WTC11 (cell line): Measurements from ENCODE around the gene GANAB.
"Not testable (repeated sequence)": the region's sequence is repeated elsewhere in the genome, so short reads cannot be mapped to it uniquely, and the experiment has no call there.

Source experiments
- ATF1 ChIP-seq: sonication (generic); formaldehyde crosslinking; IDR thresholded peaks from 2 replicates; pipeline ENCODE4 v1.8.1; 2023; ENCODE audit warnings: mild to moderate bottlenecking, moderate library complexity, missing genetic modification reagents
- E2F1 ChIP-seq: sonication (generic); formaldehyde crosslinking; IDR thresholded peaks from 2 replicates; pipeline ENCODE4 v1.8.0; 2022; ENCODE audit warnings: mild to moderate bottlenecking, missing genetic modification reagents
- ETV6 ChIP-seq: sonication (generic); formaldehyde crosslinking; IDR thresholded peaks from 2 replicates; pipeline ENCODE4 v1.8.1; 2022; ENCODE audit warnings: mild to moderate bottlenecking, missing genetic modification reagents
- FOXP4 ChIP-seq: sonication (generic); formaldehyde crosslinking; IDR thresholded peaks from 2 replicates; pipeline ENCODE4 v1.8.0; 2022; ENCODE audit warnings: mild to moderate bottlenecking, missing genetic modification reagents
- MYBL2 ChIP-seq: sonication (generic); formaldehyde crosslinking; IDR thresholded peaks from 2 replicates; pipeline ENCODE4 v1.8.1; 2023; ENCODE audit warnings: mild to moderate bottlenecking, moderate library complexity, missing genetic modification reagents
- PRRX2 ChIP-seq: fragments of 250-450 bp; sonication (Bioruptor Pico); IDR thresholded peaks from 2 replicates; pipeline ENCODE4 v1.8.0; 2021; ENCODE audit warnings: mild to moderate bottlenecking
- USF1 ChIP-seq: sonication (generic); formaldehyde crosslinking; IDR thresholded peaks from 2 replicates; pipeline ENCODE4 v1.8.0; 2022; ENCODE audit warnings: mild to moderate bottlenecking, missing genetic modification reagents
- ZNF232 ChIP-seq: sonication (generic); formaldehyde crosslinking; IDR thresholded peaks from 2 replicates; pipeline ENCODE4 v1.8.0; 2022; ENCODE audit warnings: mild to moderate bottlenecking, missing genetic modification reagents
- ZNF263 ChIP-seq: sonication (generic); formaldehyde crosslinking; IDR thresholded peaks from 2 replicates; pipeline ENCODE4 v1.8.1; 2022; ENCODE audit warnings: low read depth, mild to moderate bottlenecking, moderate library complexity, missing genetic modification reagents
- ZNF423 ChIP-seq: fragments of 250-450 bp; sonication (Bioruptor Pico); IDR thresholded peaks from 2 replicates; pipeline ENCODE4 v2.1.2; 2022; ENCODE audit warnings: mild to moderate bottlenecking, moderate library complexity
- TF ChIP-seq, protein P1 (sequence below): fragments of 250-450 bp; sonication (Bioruptor Pico); IDR thresholded peaks from 2 replicates; pipeline ENCODE4 v1.8.0; 2021; ENCODE audit warnings: mild to moderate bottlenecking
- TF ChIP-seq, protein P2 (sequence below): fragments of 200-600 bp; IDR thresholded peaks from 2 replicates; pipeline ENCODE4 v1.8.0; 2022; ENCODE audit warnings: antibody characterized with exemption
- TF ChIP-seq, protein P3 (sequence below): sonication (generic); formaldehyde crosslinking; IDR thresholded peaks from 2 replicates; pipeline ENCODE4 v1.8.1; 2022; ENCODE audit warnings: low read depth, mild to moderate bottlenecking, moderate library complexity, missing genetic modification reagents, borderline replicate concordance
- TF ChIP-seq, protein P4 (sequence below): sonication (generic); formaldehyde crosslinking; conservative IDR thresholded peaks from 2 replicates; pipeline ENCODE4 v1.8.1; 2023; ENCODE audit warnings: mild to moderate bottlenecking, low read depth, missing genetic modification reagents, moderate library complexity

DNA sequence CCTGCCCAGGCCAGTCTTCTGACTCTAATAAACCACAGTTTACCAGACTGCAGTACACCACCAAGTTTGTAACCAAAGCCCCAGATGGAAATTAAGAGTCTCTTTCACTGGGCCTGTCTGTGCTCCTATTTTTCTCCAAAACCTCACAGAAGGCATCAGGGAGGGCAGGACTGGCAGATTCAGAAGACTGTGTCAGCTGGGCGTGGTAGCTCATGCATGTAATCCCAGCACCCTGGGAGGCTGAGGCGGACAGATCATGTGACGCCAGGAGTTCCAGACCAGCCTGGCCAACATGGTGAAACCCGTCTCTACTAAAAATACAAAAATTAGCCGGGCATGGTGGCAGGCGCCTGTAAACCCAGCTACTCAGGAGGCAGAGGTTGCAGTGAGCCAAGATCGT, 61.1 kb downstream of the GANAB start:
- TF ChIP-seq, protein P1, sequence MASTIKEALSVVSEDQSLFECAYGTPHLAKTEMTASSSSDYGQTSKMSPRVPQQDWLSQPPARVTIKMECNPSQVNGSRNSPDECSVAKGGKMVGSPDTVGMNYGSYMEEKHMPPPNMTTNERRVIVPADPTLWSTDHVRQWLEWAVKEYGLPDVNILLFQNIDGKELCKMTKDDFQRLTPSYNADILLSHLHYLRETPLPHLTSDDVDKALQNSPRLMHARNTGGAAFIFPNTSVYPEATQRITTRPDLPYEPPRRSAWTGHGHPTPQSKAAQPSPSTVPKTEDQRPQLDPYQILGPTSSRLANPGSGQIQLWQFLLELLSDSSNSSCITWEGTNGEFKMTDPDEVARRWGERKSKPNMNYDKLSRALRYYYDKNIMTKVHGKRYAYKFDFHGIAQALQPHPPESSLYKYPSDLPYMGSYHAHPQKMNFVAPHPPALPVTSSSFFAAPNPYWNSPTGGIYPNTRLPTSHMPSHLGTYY (CRISPR knock-in tag) = not testable (repeated sequence)
- TF ChIP-seq, protein P2, sequence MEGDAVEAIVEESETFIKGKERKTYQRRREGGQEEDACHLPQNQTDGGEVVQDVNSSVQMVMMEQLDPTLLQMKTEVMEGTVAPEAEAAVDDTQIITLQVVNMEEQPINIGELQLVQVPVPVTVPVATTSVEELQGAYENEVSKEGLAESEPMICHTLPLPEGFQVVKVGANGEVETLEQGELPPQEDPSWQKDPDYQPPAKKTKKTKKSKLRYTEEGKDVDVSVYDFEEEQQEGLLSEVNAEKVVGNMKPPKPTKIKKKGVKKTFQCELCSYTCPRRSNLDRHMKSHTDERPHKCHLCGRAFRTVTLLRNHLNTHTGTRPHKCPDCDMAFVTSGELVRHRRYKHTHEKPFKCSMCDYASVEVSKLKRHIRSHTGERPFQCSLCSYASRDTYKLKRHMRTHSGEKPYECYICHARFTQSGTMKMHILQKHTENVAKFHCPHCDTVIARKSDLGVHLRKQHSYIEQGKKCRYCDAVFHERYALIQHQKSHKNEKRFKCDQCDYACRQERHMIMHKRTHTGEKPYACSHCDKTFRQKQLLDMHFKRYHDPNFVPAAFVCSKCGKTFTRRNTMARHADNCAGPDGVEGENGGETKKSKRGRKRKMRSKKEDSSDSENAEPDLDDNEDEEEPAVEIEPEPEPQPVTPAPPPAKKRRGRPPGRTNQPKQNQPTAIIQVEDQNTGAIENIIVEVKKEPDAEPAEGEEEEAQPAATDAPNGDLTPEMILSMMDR = not testable (repeated sequence)
- TF ChIP-seq E2F1; ZNF423; ETV6; ATF1 (CRISPR knock-in tag); USF1 (CRISPR knock-in tag); FOXP4; MYBL2 (CRISPR knock-in tag); ZNF232 (CRISPR knock-in tag); ZNF263 (CRISPR knock-in tag); PRRX2 (CRISPR knock-in tag): not testable (repeated sequence)
- TF ChIP-seq, protein P3, sequence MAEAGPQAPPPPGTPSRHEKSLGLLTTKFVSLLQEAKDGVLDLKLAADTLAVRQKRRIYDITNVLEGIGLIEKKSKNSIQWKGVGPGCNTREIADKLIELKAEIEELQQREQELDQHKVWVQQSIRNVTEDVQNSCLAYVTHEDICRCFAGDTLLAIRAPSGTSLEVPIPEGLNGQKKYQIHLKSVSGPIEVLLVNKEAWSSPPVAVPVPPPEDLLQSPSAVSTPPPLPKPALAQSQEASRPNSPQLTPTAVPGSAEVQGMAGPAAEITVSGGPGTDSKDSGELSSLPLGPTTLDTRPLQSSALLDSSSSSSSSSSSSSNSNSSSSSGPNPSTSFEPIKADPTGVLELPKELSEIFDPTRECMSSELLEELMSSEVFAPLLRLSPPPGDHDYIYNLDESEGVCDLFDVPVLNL (CRISPR knock-in tag) = not testable (repeated sequence)
- TF ChIP-seq, protein P4, sequence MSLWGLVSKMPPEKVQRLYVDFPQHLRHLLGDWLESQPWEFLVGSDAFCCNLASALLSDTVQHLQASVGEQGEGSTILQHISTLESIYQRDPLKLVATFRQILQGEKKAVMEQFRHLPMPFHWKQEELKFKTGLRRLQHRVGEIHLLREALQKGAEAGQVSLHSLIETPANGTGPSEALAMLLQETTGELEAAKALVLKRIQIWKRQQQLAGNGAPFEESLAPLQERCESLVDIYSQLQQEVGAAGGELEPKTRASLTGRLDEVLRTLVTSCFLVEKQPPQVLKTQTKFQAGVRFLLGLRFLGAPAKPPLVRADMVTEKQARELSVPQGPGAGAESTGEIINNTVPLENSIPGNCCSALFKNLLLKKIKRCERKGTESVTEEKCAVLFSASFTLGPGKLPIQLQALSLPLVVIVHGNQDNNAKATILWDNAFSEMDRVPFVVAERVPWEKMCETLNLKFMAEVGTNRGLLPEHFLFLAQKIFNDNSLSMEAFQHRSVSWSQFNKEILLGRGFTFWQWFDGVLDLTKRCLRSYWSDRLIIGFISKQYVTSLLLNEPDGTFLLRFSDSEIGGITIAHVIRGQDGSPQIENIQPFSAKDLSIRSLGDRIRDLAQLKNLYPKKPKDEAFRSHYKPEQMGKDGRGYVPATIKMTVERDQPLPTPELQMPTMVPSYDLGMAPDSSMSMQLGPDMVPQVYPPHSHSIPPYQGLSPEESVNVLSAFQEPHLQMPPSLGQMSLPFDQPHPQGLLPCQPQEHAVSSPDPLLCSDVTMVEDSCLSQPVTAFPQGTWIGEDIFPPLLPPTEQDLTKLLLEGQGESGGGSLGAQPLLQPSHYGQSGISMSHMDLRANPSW (CRISPR knock-in tag) = not testable (repeated sequence)
